Esophagus muscularis mucosa (tissue), 4 donors: Measurements from ENCODE around the gene SV2B. TPM values are rescaled to one million over a fixed set of nuclear protein-coding genes. Genes with fewer than 3 reads are reported as not detected.

Source experiments
- DNase-seq: peaks from one replicate; pipeline ENCODE4 v3.0.0-alpha.2; 2017; ENCODE audit errors: extremely low spot score
- H3K27ac ChIP-seq, 4 donors: fragments of 200-600 bp; sonication (generic); replicated peaks in 1 of 4; 1 replicate in 3 of 4; 2 replicates in 1 of 4; pipeline ENCODE4 v1.5.1; 2016 to 2019; ENCODE audit warnings: mild to moderate bottlenecking in 1 of 4
- H3K27me3 ChIP-seq, 4 donors: fragments of 200-600 bp; sonication (generic); one replicate each; pipeline versions ENCODE4 v1.5.1 to v1.6.0; 2016 to 2019
- H3K36me3 ChIP-seq, 4 donors: fragments of 200-600 bp; sonication (generic); one replicate each; pipeline ENCODE4 v1.5.1; 2016 to 2019
- H3K4me1 ChIP-seq, 4 donors: fragments of 200-600 bp; sonication (generic); one replicate each; pipeline ENCODE4 v1.5.1; 2016 to 2019
- H3K4me3 ChIP-seq, 4 donors: fragments of 200-600 bp; sonication (generic); 1 replicate in 2 of 4; 2 replicates in 2 of 4; pipeline ENCODE4 v1.5.1; 2016 to 2019; ENCODE audit warnings: mild to moderate bottlenecking in 4 of 4, moderate library complexity in 1 of 4
- H3K9me3 ChIP-seq, 4 donors: fragments of 200-600 bp; sonication (generic); 1 replicate in 3 of 4; 2 replicates in 1 of 4; pipeline ENCODE4 v1.5.1; 2016 to 2019
- EP300 ChIP-seq: sonication (generic); formaldehyde crosslinking; IDR thresholded peaks from one replicate; pipeline ENCODE4 v1.6.1; 2017; ENCODE audit warnings: antibody characterized with exemption
- POLR2A ChIP-seq: fragments of 450-650 bp; IDR thresholded peaks from one replicate; pipeline ENCODE4 v1.6.1; 2017; ENCODE audit warnings: antibody characterized with exemption, moderate library complexity, mild to moderate bottlenecking, low read depth
- POLR2AphosphoS5 ChIP-seq, 2 donors: sonication (generic); formaldehyde crosslinking; IDR thresholded peaks; one replicate each; pipeline ENCODE4 v1.6.1; 2017; ENCODE audit warnings: antibody characterized with exemption in 2 of 2
- WGBS: methylation state at CpG from one replicate; pipeline ENCODE4 v1.1.5; 2018; 5-methylcytosine and 5-hydroxymethylcytosine counted together
- intact Hi-C: fragments of 100-400 bp; cut with DNase I; formaldehyde crosslinking; loops from one replicate; pipeline ENCODE4 v1.15.1; 2023
- total RNA-seq, 4 donors: library from RNA; depleted of rRNA; stranded (reverse); fragments of >200 nt; gene quantifications; one replicate each; pipeline versions ENCODE4 v1.1.0 to v1.2.1, GENCODE V29; 2016
- TF ChIP-seq, protein P1 (sequence below), 3 experiments: fragments of 200-600 bp in 2 of 3; fragments of 450-650 bp in 1 of 3; sonication (generic) in 2 of 3; IDR thresholded peaks; one replicate each; pipeline ENCODE4 v1.5.1; 2017 to 2019; ENCODE audit warnings: antibody characterized with exemption in 3 of 3, mild to moderate bottlenecking in 2 of 3, moderate library complexity in 1 of 3

The SV2B gene
- total RNA-seq, 4 donors from 2014 or later = 1.9 to 3.0 (median 2.1) TPM

DNA sequence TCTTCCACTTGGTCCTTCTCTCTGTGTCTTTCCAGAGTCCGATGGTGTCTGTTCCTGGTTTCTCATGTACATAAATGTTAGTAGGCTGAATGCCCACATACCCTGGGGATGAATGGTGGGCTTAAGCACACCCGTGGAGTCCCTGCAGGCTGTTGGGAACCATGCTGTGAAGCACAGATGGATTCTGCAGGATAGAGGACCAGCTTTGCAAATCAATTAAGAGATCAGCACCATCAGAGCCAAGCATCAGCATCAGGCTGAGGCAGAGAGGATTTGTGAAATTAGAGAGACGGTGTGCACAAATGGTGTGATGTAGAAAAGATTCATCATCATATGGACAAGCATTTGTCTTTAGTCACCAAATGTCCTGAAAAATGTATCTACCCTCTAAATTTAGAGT is 127.1 kb downstream of the SV2B start:
- Histone ChIP-seq H3K4me1 (peaks cover 0 to 5% (median 1%) of the 10 kb centered on the region in 4 donors), H3K36me3 (no peaks in the 10 kb centered on the region), H3K27me3 (peaks cover 0 to 22% (median 0%) of the 10 kb centered on the region in 4 donors), H3K9me3 (no peaks in the 10 kb centered on the region), H3K27ac (no peak overlapping the region), H3K4me3 (no peak overlapping the region)
- 68% methylated on average over 3 of the region's 3 CpGs for WGBS
- no peak for TF ChIP-seq EP300
- no peak for TF ChIP-seq POLR2AphosphoS5 (IDR thresholded peaks at IDR 0.05)
- no peak for TF ChIP-seq POLR2A
- TF ChIP-seq, protein P1, sequence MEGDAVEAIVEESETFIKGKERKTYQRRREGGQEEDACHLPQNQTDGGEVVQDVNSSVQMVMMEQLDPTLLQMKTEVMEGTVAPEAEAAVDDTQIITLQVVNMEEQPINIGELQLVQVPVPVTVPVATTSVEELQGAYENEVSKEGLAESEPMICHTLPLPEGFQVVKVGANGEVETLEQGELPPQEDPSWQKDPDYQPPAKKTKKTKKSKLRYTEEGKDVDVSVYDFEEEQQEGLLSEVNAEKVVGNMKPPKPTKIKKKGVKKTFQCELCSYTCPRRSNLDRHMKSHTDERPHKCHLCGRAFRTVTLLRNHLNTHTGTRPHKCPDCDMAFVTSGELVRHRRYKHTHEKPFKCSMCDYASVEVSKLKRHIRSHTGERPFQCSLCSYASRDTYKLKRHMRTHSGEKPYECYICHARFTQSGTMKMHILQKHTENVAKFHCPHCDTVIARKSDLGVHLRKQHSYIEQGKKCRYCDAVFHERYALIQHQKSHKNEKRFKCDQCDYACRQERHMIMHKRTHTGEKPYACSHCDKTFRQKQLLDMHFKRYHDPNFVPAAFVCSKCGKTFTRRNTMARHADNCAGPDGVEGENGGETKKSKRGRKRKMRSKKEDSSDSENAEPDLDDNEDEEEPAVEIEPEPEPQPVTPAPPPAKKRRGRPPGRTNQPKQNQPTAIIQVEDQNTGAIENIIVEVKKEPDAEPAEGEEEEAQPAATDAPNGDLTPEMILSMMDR (IDR thresholded peaks at IDR 0.05) = no peak
- intact Hi-C loops = no loop called here
- no peak for DNase-seq

DNA sequence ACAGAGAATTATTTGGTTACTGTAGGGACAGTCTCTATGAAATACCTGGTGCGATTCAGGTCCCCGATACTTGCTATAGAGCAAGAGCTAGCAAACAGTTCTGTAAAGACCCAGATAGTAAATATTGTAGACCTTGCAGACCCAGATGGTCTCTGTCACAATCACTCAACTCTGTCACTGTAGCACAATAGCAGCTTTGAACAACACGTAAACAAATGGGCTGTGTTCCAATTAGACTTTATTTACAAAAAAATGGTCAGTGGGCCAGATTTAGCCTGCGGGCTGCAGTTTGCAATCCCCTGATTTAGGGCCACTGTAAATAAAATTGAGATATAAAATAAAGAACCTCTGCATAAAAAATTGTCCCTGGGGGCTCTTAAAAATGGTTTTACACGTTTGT is 127.7 kb downstream of the SV2B start:
- WGBS = 62% methylated on average over 5 of the region's 5 CpGs
- intact Hi-C loops = no loop called here
- Histone ChIP-seq H3K9me3 (no peaks in the 10 kb centered on the region), H3K4me1 (peaks cover 0 to 5% (median 1%) of the 10 kb centered on the region in 4 donors), H3K27ac (no peak overlapping the region), H3K36me3 (no peaks in the 10 kb centered on the region), H3K4me3 (no peak overlapping the region), H3K27me3 (peaks cover 0 to 18% (median 0%) of the 10 kb centered on the region in 4 donors)
- DNase-seq = no peak
- TF ChIP-seq, protein P1 (IDR thresholded peaks at IDR 0.05) = no peak

GRCh38 chr15:91228383-91228782 is 128.3 kb downstream of the SV2B start:
- TF ChIP-seq EP300 (no peak), POLR2AphosphoS5 (IDR thresholded peaks at IDR 0.05) (no peak)
- TF ChIP-seq, protein P1 (IDR thresholded peaks at IDR 0.05) = no peak
- Histone ChIP-seq H3K27ac (no peak overlapping the region), H3K4me3 (no peak overlapping the region), H3K4me1 (peaks cover 0 to 5% (median 1%) of the 10 kb centered on the region in 4 donors), H3K27me3 (peaks cover 0 to 12% (median 0%) of the 10 kb centered on the region in 4 donors), H3K36me3 (no peaks in the 10 kb centered on the region), H3K9me3 (no peaks in the 10 kb centered on the region)
- intact Hi-C loops = no loop called here
- WGBS = 87% methylated on average over 3 of the region's 3 CpGs
- DNase-seq = no peak

- Histone ChIP-seq H3K36me3 (no peaks in the 10 kb centered on the region), H3K4me3 (no peak overlapping the region), H3K27ac (no peak overlapping the region), H3K27me3 (peaks cover 0 to 7% (median 0%) of the 10 kb centered on the region in 4 donors), H3K9me3 (no peaks in the 10 kb centered on the region), H3K4me1 (peaks cover 0 to 5% (median 1%) of the 10 kb centered on the region in 4 donors)
- no peak for DNase-seq
- intact Hi-C loops = no loop called here
- TF ChIP-seq, protein P1 (IDR thresholded peaks at IDR 0.05) = no peak
- TF ChIP-seq EP300 = no peak
- no peak for TF ChIP-seq POLR2AphosphoS5 (IDR thresholded peaks at IDR 0.05)
- TF ChIP-seq POLR2A = no peak
- WGBS = 85% methylated on average over 9 of the region's 9 CpGs
Measured at GRCh38 chr15:91228890-91229289, 128.8 kb downstream of the SV2B start.

DNA sequence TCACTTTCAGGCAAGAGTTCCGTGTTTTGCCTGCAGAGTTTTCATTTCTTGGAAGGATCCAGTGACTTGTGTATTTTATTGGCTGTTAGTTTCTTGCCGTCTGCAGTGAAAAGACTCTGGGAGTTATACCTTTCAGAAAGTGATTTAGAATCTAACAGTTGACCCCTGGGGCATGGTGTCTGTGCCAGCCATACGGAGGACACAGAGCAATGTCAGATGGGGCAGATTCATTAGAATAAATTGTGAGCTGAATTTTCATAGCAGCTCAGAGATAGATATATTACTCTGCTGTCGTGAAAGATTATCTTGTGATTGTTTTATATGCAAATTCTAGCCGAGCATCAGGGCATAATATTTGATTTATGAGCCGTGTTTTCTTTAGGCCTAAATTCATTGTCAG is 131.6 kb downstream of the SV2B start:
- Histone ChIP-seq H3K27ac (no peak overlapping the region), H3K27me3 (peaks cover 0 to 9% (median 0%) of the 10 kb centered on the region in 4 donors), H3K4me1 (no peaks in the 10 kb centered on the region), H3K36me3 (no peaks in the 10 kb centered on the region), H3K9me3 (no peaks in the 10 kb centered on the region), H3K4me3 (no peak overlapping the region)
- TF ChIP-seq POLR2A (no peak), POLR2AphosphoS5 (IDR thresholded peaks at IDR 0.05) (no peak), EP300 (no peak)
- TF ChIP-seq, protein P1 (IDR thresholded peaks at IDR 0.05) = no peak
- intact Hi-C loops = no loop called here
- no peak for DNase-seq
- WGBS = 77% methylated on average over 6 of the region's 6 CpGs
